ENCODE measurements around the gene SETD5. TPM values are rescaled to one million over a fixed set of nuclear protein-coding genes. Genes with fewer than 3 reads are reported as not detected.

The SETD5 gene
- total RNA-seq, 2 donors from 2014 or later: 261 to 289 TPM

GRCh38 chr3:9361691-9362388 is 35.6 kb upstream of the SETD5 start:
- Mint-ChIP-seq H3K27me3 (ENCODE audit: insufficient read depth) (peaks cover 24% of the 10 kb centered on the region), H3K27ac (no peak overlapping the region), H3K4me1 (no peaks in the 10 kb centered on the region), H3K4me3 (peak overlapping the region; percentile 96), H3K36me3 (ENCODE audit: low read depth) (peaks cover 18% of the 10 kb centered on the region), H3K9me3 (peaks cover 2% of the 10 kb centered on the region)
- TF ChIP-seq CTCF (conservative IDR thresholded peaks at IDR 0.05): no peak
- WGBS, 2 experiments (ENCODE audit: insufficient coverage in 1 of 2, insufficient read length in 1 of 2): 80 to 91% methylated on average over 4 to 5 of the region's 5 CpGs
- Histone ChIP-seq H3K27ac (ENCODE audit: low read depth, low read length) (no peak overlapping the region), H3K9me3 (ENCODE audit: control insufficient read depth, low read length) (no peaks in the 10 kb centered on the region), H3K36me3 (ENCODE audit: control insufficient read depth, insufficient read depth, low read length) (peaks cover 23% of the 10 kb centered on the region), H3K9ac (ENCODE audit: extremely low read depth, low read length, poor library complexity, severe bottlenecking) (no peak overlapping the region), H3K4me1 (ENCODE audit: control insufficient read depth, insufficient read depth, low read length) (no peaks in the 10 kb centered on the region), H3K4me3 (ENCODE audit: low read length) (peak overlapping the region; percentile 84), H3K27me3 (ENCODE audit: control insufficient read depth, insufficient read depth, low read length, poor library complexity, severe bottlenecking) (peaks cover 5% of the 10 kb centered on the region)
- DNase-seq: no peak

GRCh38 chr3:9362731-9363530 is 34.5 kb upstream of the SETD5 start, which contains the start of gene THUMPD3:
Gene THUMPD3 (plus strand): TSS chr3:9363054. CDS start chr3:9365069, 2,015 bp downstream.
- peaks cover 24% of the 10 kb centered on the region for H3K27me3 Mint-ChIP-seq (ENCODE audit: insufficient read depth)
- H3K4me3 Mint-ChIP-seq: peak within 1 kb of the TSS; percentile 96
- peak within 1 kb of the TSS; percentile 83 for H3K9ac ChIP-seq (ENCODE audit: extremely low read depth, low read length, poor library complexity, severe bottlenecking)

More at GRCh38 chr3:9362731-9363530, 34.5 kb upstream of the SETD5 start, which contains the start of gene THUMPD3:
- H3K9me3 ChIP-seq (ENCODE audit: control insufficient read depth, low read length): no peaks in the 10 kb centered on the region
- peak; percentile 97 for DNase-seq
- WGBS, 2 experiments (ENCODE audit: insufficient coverage in 1 of 2, insufficient read length in 1 of 2): 1 to 4% methylated on average over 20 to 46 of the region's 46 CpGs
- Mint-ChIP-seq H3K36me3 (ENCODE audit: low read depth) (peaks cover 26% of the 10 kb centered on the region), H3K27ac (peak within 1 kb of the TSS; percentile 100), H3K4me1 (no peaks in the 10 kb centered on the region), H3K9me3 (peaks cover 2% of the 10 kb centered on the region)
- H3K27me3 ChIP-seq (ENCODE audit: control insufficient read depth, insufficient read depth, low read length, poor library complexity, severe bottlenecking): peaks cover 5% of the 10 kb centered on the region
- no peaks in the 10 kb centered on the region for H3K4me1 ChIP-seq (ENCODE audit: control insufficient read depth, insufficient read depth, low read length)
- TF ChIP-seq CTCF (conservative IDR thresholded peaks at IDR 0.05): no peak
- peak within 1 kb of the TSS; percentile 84 for H3K4me3 ChIP-seq (ENCODE audit: low read length)
- H3K36me3 ChIP-seq (ENCODE audit: control insufficient read depth, insufficient read depth, low read length): peaks cover 34% of the 10 kb centered on the region
- H3K27ac ChIP-seq (ENCODE audit: low read depth, low read length): peak within 1 kb of the TSS; percentile 95

Data from endodermal cell (in vitro differentiated cells).